Neural progenitor cell (in vitro differentiated cells): ENCODE results near the gene SLC4A7. TPM values are rescaled to one million over a fixed set of nuclear protein-coding genes. Genes with fewer than 3 reads are reported as not detected.

ENCODE experiments used
- DNase-seq: peaks from one replicate; pipeline ENCODE4 v3.0.0-alpha.2; 2016; ENCODE audit warnings: low spot score
- H2AFZ ChIP-seq: fragments of 200-600 bp; sonication (generic); replicated peaks from 2 replicates; pipeline ENCODE4 v1.6.1; 2016; ENCODE audit warnings: antibody characterized with exemption
- H3F3A ChIP-seq: fragments of 200-600 bp; sonication (generic); 2 replicates; pipeline ENCODE4 v1.6.1; 2016; ENCODE audit warnings: antibody characterized with exemption, low read depth
- H3K27ac ChIP-seq: fragments of 200-600 bp; sonication (generic); 2 replicates; pipeline ENCODE4 v1.5.1; 2016; ENCODE audit warnings: mild to moderate bottlenecking
- H3K27me3 ChIP-seq: fragments of 200-600 bp; sonication (generic); 2 replicates; pipeline ENCODE4 v1.6.1; 2016; ENCODE audit warnings: mild to moderate bottlenecking, moderate library complexity
- H3K36me3 ChIP-seq: fragments of 200-600 bp; sonication (generic); 2 replicates; pipeline ENCODE4 v1.5.1; 2016
- H3K4me1 ChIP-seq: fragments of 200-600 bp; sonication (generic); 2 replicates; pipeline ENCODE4 v1.6.1; 2016; ENCODE audit warnings: mixed run types
- H3K4me2 ChIP-seq: fragments of 200-600 bp; sonication (generic); 2 replicates; pipeline ENCODE4 v1.6.1; 2016
- H3K4me3 ChIP-seq: fragments of 200-600 bp; sonication (generic); 2 replicates; pipeline ENCODE4 v1.5.1; 2016
- H3K79me2 ChIP-seq: fragments of 200-600 bp; sonication (generic); 2 replicates; pipeline ENCODE4 v1.6.1; 2016; ENCODE audit warnings: low read depth
- H3K9ac ChIP-seq: fragments of 200-600 bp; sonication (generic); 2 replicates; pipeline ENCODE4 v1.6.1; 2016
- H3K9me3 ChIP-seq: fragments of 200-600 bp; sonication (generic); 2 replicates; pipeline ENCODE4 v1.5.1; 2016; ENCODE audit warnings: low read depth
- H4K20me1 ChIP-seq: fragments of 200-600 bp; sonication (generic); 2 replicates; pipeline ENCODE4 v1.6.1; 2016; ENCODE audit warnings: low read depth
- H3K27ac Mint-ChIP-seq: 3 replicates; pipeline ENCODE4 v1.8.0; 2021; ENCODE audit warnings: mixed read lengths
- H3K27me3 Mint-ChIP-seq: 2 replicates; pipeline ENCODE4 v1.8.0; 2022; ENCODE audit warnings: low read depth, mild to moderate bottlenecking, inconsistent platforms, moderate library complexity, mixed read lengths; ENCODE audit not compliant: insufficient read depth
- H3K36me3 Mint-ChIP-seq: 3 replicates; pipeline ENCODE4 v1.8.0; 2021; ENCODE audit warnings: mixed read lengths
- H3K4me1 Mint-ChIP-seq: 3 replicates; pipeline ENCODE4 v1.8.0; 2021; ENCODE audit warnings: mixed read lengths
- H3K4me3 Mint-ChIP-seq: 3 replicates; pipeline ENCODE4 v1.8.0; 2021; ENCODE audit warnings: mild to moderate bottlenecking, moderate library complexity, mixed read lengths
- H3K9me3 Mint-ChIP-seq: 3 replicates; pipeline ENCODE4 v1.8.0; 2020; ENCODE audit warnings: mixed read lengths
- EZH2 ChIP-seq: fragments of 200-600 bp; sonication (generic); IDR thresholded peaks from 2 replicates; pipeline ENCODE4 v1.6.1; 2017; ENCODE audit warnings: antibody characterized with exemption, mild to moderate bottlenecking, moderate library complexity
- EZH2phosphoT487 ChIP-seq: fragments of 200-600 bp; sonication (generic); IDR thresholded peaks from 2 replicates; pipeline ENCODE4 v1.6.1; 2017; ENCODE audit warnings: antibody characterized with exemption
- total RNA-seq: library from RNA; depleted of rRNA; stranded (reverse); fragments of >200 nt; gene quantifications from 2 replicates; pipeline ENCODE4 v1.2.3, GENCODE V29; 2015; ENCODE audit warnings: low replicate concordance
- TF ChIP-seq, protein P1 (sequence below): fragments of 200-600 bp; sonication (generic); IDR thresholded peaks from 2 replicates; pipeline ENCODE4 v1.5.1; 2017; ENCODE audit warnings: antibody characterized with exemption, mild to moderate bottlenecking

Gene SLC4A7
- total RNA-seq, 1 donor from 2014 or later: 114 TPM

DNA sequence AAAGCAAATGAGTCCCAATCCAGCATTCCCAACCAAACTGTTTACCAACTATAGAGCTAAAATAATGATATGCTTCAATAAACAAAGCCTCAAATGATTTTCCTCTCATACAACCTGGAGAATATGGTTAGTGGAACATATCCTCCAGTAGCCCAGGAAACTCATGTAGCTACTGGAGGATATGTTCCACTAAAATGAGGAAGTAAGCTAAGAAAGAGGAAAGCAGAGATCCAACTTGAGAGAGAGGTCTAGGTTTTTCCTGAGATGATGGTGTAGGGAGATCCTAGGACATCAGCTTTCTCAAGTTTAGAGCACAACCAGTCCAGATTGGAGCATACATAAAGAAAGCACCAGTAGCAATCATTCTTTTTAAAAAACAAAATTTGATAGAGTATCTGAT, 44.6 kb upstream of the SLC4A7 start:
- H3K9me3 ChIP-seq: no peaks in the 10 kb centered on the region
- DNase-seq: no peak
- no peaks in the 10 kb centered on the region for H4K20me1 ChIP-seq
- no peak overlapping the region for H3K27ac ChIP-seq
- peaks cover 12% of the 10 kb centered on the region for H3K4me1 Mint-ChIP-seq
- no peaks in the 10 kb centered on the region for H3K9me3 Mint-ChIP-seq
- H3K27me3 ChIP-seq: no peaks in the 10 kb centered on the region
- H3K4me2 ChIP-seq: no peak overlapping the region
- no peaks in the 10 kb centered on the region for H3K79me2 ChIP-seq
- no peak overlapping the region for H3K4me3 Mint-ChIP-seq
- peaks cover 15% of the 10 kb centered on the region for H3F3A ChIP-seq
- TF ChIP-seq EZH2 (no peak), EZH2phosphoT487 (no peak)
- TF ChIP-seq, protein P1, sequence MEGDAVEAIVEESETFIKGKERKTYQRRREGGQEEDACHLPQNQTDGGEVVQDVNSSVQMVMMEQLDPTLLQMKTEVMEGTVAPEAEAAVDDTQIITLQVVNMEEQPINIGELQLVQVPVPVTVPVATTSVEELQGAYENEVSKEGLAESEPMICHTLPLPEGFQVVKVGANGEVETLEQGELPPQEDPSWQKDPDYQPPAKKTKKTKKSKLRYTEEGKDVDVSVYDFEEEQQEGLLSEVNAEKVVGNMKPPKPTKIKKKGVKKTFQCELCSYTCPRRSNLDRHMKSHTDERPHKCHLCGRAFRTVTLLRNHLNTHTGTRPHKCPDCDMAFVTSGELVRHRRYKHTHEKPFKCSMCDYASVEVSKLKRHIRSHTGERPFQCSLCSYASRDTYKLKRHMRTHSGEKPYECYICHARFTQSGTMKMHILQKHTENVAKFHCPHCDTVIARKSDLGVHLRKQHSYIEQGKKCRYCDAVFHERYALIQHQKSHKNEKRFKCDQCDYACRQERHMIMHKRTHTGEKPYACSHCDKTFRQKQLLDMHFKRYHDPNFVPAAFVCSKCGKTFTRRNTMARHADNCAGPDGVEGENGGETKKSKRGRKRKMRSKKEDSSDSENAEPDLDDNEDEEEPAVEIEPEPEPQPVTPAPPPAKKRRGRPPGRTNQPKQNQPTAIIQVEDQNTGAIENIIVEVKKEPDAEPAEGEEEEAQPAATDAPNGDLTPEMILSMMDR: no peak
- H3K9ac ChIP-seq: no peak overlapping the region
- H3K4me1 ChIP-seq: peaks cover 20% of the 10 kb centered on the region
- H3K36me3 ChIP-seq: no peaks in the 10 kb centered on the region
- H3K27ac Mint-ChIP-seq: no peak overlapping the region
- H3K27me3 Mint-ChIP-seq: peaks cover 4% of the 10 kb centered on the region
- H3K4me3 ChIP-seq: no peak overlapping the region
- H3K36me3 Mint-ChIP-seq: no peaks in the 10 kb centered on the region
- H2AFZ ChIP-seq: no peak overlapping the region

DNA sequence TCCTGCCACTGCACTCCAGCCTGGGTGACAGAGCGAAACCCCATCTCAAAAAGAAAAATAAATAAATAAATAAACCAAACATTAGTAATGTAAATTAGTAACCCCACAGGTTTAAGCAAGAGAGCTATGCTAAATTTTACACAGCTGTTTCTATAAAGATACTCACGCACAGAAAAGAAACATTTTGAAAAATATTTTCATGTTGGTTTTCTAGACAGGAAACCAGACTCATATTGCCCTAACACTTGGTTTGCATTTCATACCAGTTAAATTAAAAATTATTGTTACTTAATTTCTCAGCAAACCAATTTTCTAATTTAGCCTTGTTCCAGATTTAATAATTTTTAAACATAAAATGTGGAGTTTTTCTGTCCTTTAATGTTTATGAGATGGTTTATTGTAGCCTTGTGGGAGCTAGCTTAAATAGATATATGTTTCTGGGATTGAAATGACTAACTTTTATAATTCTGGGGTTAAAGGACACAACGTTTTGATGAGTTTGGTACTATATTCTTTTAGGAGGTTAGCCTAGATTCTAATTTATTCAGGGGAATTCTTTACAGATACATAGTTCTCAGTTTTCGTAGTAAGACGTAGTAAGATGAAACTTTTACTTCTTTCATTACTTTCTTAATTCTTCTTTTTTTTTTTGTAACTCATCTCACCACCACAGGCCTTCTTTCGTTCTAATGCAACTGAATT, 42.6 kb upstream of the SLC4A7 start:
- TF ChIP-seq, protein P1: no peak
- TF ChIP-seq EZH2 (no peak), EZH2phosphoT487 (no peak)
- Histone ChIP-seq H3K79me2 (no peaks in the 10 kb centered on the region), H3K27me3 (no peaks in the 10 kb centered on the region), H3K27ac (no peak overlapping the region), H3K9ac (no peak overlapping the region), H3F3A (no peaks in the 10 kb centered on the region), H3K4me2 (no peak overlapping the region), H3K9me3 (no peaks in the 10 kb centered on the region), H4K20me1 (no peaks in the 10 kb centered on the region), H3K4me1 (no peaks in the 10 kb centered on the region), H3K4me3 (no peak overlapping the region), H2AFZ (no peak overlapping the region), H3K36me3 (no peaks in the 10 kb centered on the region)
- Mint-ChIP-seq H3K4me3 (no peak overlapping the region), H3K4me1 (no peaks in the 10 kb centered on the region), H3K27ac (no peak overlapping the region), H3K9me3 (no peaks in the 10 kb centered on the region), H3K36me3 (no peaks in the 10 kb centered on the region), H3K27me3 (peaks cover 7% of the 10 kb centered on the region)
- DNase-seq: no peak

DNA sequence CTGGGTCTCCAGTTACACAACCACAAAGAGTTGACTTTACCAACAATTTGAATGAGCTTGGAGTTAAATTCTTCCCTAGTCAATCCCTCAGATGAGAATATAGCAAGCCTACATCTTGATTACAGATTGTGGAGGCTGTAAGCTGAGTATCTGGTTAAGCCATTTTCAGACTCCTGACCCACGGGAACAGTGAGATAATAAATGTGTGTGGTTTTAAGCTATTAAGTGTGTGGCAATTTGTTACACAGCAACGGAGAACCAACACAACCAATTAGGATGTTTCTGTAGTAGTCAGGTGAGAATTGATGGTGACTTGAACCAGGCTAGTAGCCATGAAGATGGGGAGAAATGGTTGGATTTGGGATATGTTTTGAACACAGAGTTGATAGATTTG, 37.7 kb upstream of the SLC4A7 start:
- Mint-ChIP-seq H3K36me3 (no peaks in the 10 kb centered on the region), H3K4me3 (no peak overlapping the region), H3K9me3 (no peaks in the 10 kb centered on the region), H3K4me1 (no peaks in the 10 kb centered on the region), H3K27me3 (peaks cover 3% of the 10 kb centered on the region), H3K27ac (no peak overlapping the region)
- TF ChIP-seq EZH2phosphoT487 (no peak), EZH2 (no peak)
- TF ChIP-seq, protein P1: no peak
- Histone ChIP-seq H3K9ac (no peak overlapping the region), H4K20me1 (no peaks in the 10 kb centered on the region), H3K4me2 (no peak overlapping the region), H3K4me3 (no peak overlapping the region), H3K79me2 (no peaks in the 10 kb centered on the region), H3F3A (no peaks in the 10 kb centered on the region), H3K9me3 (no peaks in the 10 kb centered on the region), H3K36me3 (no peaks in the 10 kb centered on the region), H3K27ac (no peak overlapping the region), H3K4me1 (no peaks in the 10 kb centered on the region), H3K27me3 (no peaks in the 10 kb centered on the region), H2AFZ (peak overlapping the region; percentile 34)
- no peak for DNase-seq
